IMR-90 (cell line): ENCODE results near the gene SLC44A1. TPM values are rescaled to one million over a fixed set of nuclear protein-coding genes. Genes with fewer than 3 reads are reported as not detected.

ENCODE experiments used
- ATAC-seq: fragments of 200-7000 bp; cut with Tn5 transposase; 2 replicates; pipeline ENCODE4 v1.9.1; 2020; ENCODE audit warnings: low read depth, mild to moderate bottlenecking, moderate library complexity
- BruUV-seq: library from RNA; stranded (reverse); fragments of 400-500 nt; replicated peaks from 2 replicates; lab custom pipeline; 2021; lab: Mats Ljungman, UMichigan
- CTCF ChIA-PET: fragments of 300-600 bp; formaldehyde crosslinking; extraction: SDS; loops from one replicate; lab custom pipeline; 2021; ENCODE audit warnings: antibody characterized with exemption; lab: Yijun Ruan, JAX
- POLR2A ChIA-PET: fragments of 300-600 bp; sonication (Branson Sonifier 250); formaldehyde crosslinking; loops from one replicate; lab custom pipeline; 2022; ENCODE audit warnings: antibody characterized with exemption; ENCODE audit not compliant: unreplicated experiment; lab: Charles Lee
- DNase-seq: peaks from one replicate; pipeline ENCODE4 v3.0.0; 2013
- H2AFZ ChIP-seq: replicated peaks from 2 replicates; pipeline ENCODE3; 2013; ENCODE audit warnings: low read length, mild to moderate bottlenecking; ENCODE audit not compliant: poor library complexity
- H2AK5ac ChIP-seq: 2 replicates; pipeline ENCODE4 v1.6.1; 2013; ENCODE audit warnings: low read depth, low read length, inconsistent platforms
- H2AK9ac ChIP-seq: replicated peaks from 2 replicates; pipeline ENCODE3; 2013; ENCODE audit warnings: mild to moderate bottlenecking, low read depth, low read length, moderate library complexity; ENCODE audit not compliant: poor library complexity
- H2BK120ac ChIP-seq: 2 replicates; pipeline ENCODE4 v1.6.1; 2013; ENCODE audit warnings: low read depth, low read length, inconsistent platforms
- H2BK15ac ChIP-seq: 3 replicates; pipeline ENCODE4 v1.6.1; 2013; ENCODE audit warnings: low read depth, low read length, inconsistent platforms
- H2BK20ac ChIP-seq: 2 replicates; pipeline ENCODE4 v1.6.1; 2013; ENCODE audit warnings: low read depth, mild to moderate bottlenecking, inconsistent platforms, low read length, moderate library complexity
- H2BK5ac ChIP-seq: 2 replicates; pipeline ENCODE4 v1.6.1; 2013; ENCODE audit warnings: mild to moderate bottlenecking, low read depth, low read length, inconsistent platforms; ENCODE audit not compliant: poor library complexity, severe bottlenecking
- H3K14ac ChIP-seq: replicated peaks from 2 replicates; pipeline ENCODE4 v1.6.1; 2013; ENCODE audit warnings: low read depth, low read length, inconsistent platforms
- H3K18ac ChIP-seq: 2 replicates; pipeline ENCODE4 v1.6.1; 2013; ENCODE audit warnings: low read depth, low read length, control low read depth
- H3K23ac ChIP-seq: 2 replicates; pipeline ENCODE4 v1.6.1; 2013; ENCODE audit warnings: low read depth, low read length, inconsistent platforms
- H3K27ac ChIP-seq: 2 replicates; pipeline ENCODE4 v1.5.1; 2013; ENCODE audit warnings: mild to moderate bottlenecking, control low read depth, low read length; ENCODE audit not compliant: insufficient read depth
- H3K27me3 ChIP-seq: 2 replicates; pipeline ENCODE4 v1.6.1; 2013; ENCODE audit warnings: low read length; ENCODE audit not compliant: control insufficient read depth, insufficient read depth
- H3K36me3 ChIP-seq: 2 replicates; pipeline ENCODE4 v1.6.1; 2013; ENCODE audit warnings: low read length, mixed read lengths; ENCODE audit not compliant: control insufficient read depth, insufficient read depth
- H3K4ac ChIP-seq: 2 replicates; pipeline ENCODE4 v1.6.1; 2013; ENCODE audit warnings: low read depth, low read length, inconsistent platforms
- H3K4me1 ChIP-seq: 2 replicates; pipeline ENCODE4 v1.6.1; 2013; ENCODE audit warnings: low read length, mixed read lengths; ENCODE audit not compliant: control insufficient read depth, insufficient read depth
- H3K4me2 ChIP-seq: 2 replicates; pipeline ENCODE4 v1.6.1; 2013; ENCODE audit warnings: low read depth, mild to moderate bottlenecking, control low read depth, low read length, moderate library complexity
- H3K4me3 ChIP-seq: 2 replicates; pipeline ENCODE4 v1.5.1; 2013; ENCODE audit warnings: low read depth, mild to moderate bottlenecking, control low read depth, low read length, moderate library complexity; ENCODE audit not compliant: insufficient read depth
- H3K56ac ChIP-seq: 2 replicates; pipeline ENCODE4 v1.6.1; 2013; ENCODE audit warnings: low read length, inconsistent platforms; ENCODE audit not compliant: insufficient read depth; ENCODE audit errors: extremely low read depth
- H3K79me1 ChIP-seq, 2 experiments: 2 replicates each; pipeline ENCODE4 v1.6.1; 2013; ENCODE audit warnings: low read length in 2 of 2, inconsistent platforms in 1 of 2, low read depth in 1 of 2
- H3K9ac ChIP-seq: 2 replicates; pipeline ENCODE4 v1.6.1; 2013; ENCODE audit warnings: low read depth, low read length, control low read depth
- H3K9me1 ChIP-seq: 2 replicates; pipeline ENCODE4 v1.6.1; 2013; ENCODE audit warnings: low read length, inconsistent platforms; ENCODE audit not compliant: insufficient read depth
- H3K9me3 ChIP-seq: 2 replicates; pipeline ENCODE4 v1.6.1; 2013; ENCODE audit warnings: low read length; ENCODE audit not compliant: control insufficient read depth, insufficient read depth
- H4K20me1 ChIP-seq: 2 replicates; pipeline ENCODE4 v1.6.1; 2013; ENCODE audit warnings: low read length, inconsistent platforms; ENCODE audit not compliant: insufficient read depth
- H4K5ac ChIP-seq: 2 replicates; pipeline ENCODE4 v1.6.1; 2013; ENCODE audit warnings: mild to moderate bottlenecking, low read depth, low read length, control low read depth
- H4K8ac ChIP-seq, 2 experiments: 2 replicates each; pipeline ENCODE4 v1.6.1; 2013; ENCODE audit warnings: low read depth in 2 of 2, low read length in 2 of 2, control low read depth in 1 of 2, inconsistent platforms in 1 of 2
- H4K91ac ChIP-seq: 2 replicates; pipeline ENCODE4 v1.6.1; 2013; ENCODE audit warnings: low read depth, low read length, inconsistent platforms; ENCODE audit not compliant: insufficient read depth
- BHLHE40 ChIP-seq: fragments of 150-350 bp; IDR thresholded peaks from 2 replicates; pipeline ENCODE4 v1.6.1; 2016; ENCODE audit warnings: mild to moderate bottlenecking, low read depth, low read length
- CEBPB ChIP-seq: IDR thresholded peaks from 2 replicates; pipeline ENCODE4 v1.6.1; 2012; ENCODE audit warnings: low read depth, low read length, improper control_type of control experiment
- CHD1 ChIP-seq: IDR thresholded peaks from 2 replicates; pipeline ENCODE4 v1.6.1; 2012; ENCODE audit warnings: low read depth, low read length, improper control_type of control experiment
- FOS ChIP-seq: fragments of 150-350 bp; IDR thresholded peaks from 2 replicates; pipeline ENCODE4 v1.6.1; 2016; ENCODE audit warnings: low read depth, low read length
- MAFK ChIP-seq: IDR thresholded peaks from 2 replicates; pipeline ENCODE4 v1.6.1; 2012; ENCODE audit warnings: low read depth, low read length, improper control_type of control experiment
- MAZ ChIP-seq: IDR thresholded peaks from 2 replicates; pipeline ENCODE4 v1.6.1; 2012; ENCODE audit warnings: low read depth, mild to moderate bottlenecking, low read length, improper control_type of control experiment, moderate library complexity, borderline replicate concordance
- MXI1 ChIP-seq: IDR thresholded peaks from 2 replicates; pipeline ENCODE4 v1.6.1; 2012; ENCODE audit warnings: low read depth, mild to moderate bottlenecking, low read length, moderate library complexity, borderline replicate concordance
- NFE2L2 ChIP-seq: fragments of 150-350 bp; IDR thresholded peaks from 2 replicates; pipeline ENCODE4 v1.6.1; 2016; ENCODE audit warnings: low read depth, mild to moderate bottlenecking, low read length
- POLR2A ChIP-seq: IDR thresholded peaks from 2 replicates; pipeline ENCODE4 v1.6.1; 2012; ENCODE audit warnings: mild to moderate bottlenecking, low read depth, low read length
- RCOR1 ChIP-seq: IDR thresholded peaks from 2 replicates; pipeline ENCODE4 v1.6.1; 2012; ENCODE audit warnings: mild to moderate bottlenecking, low read length, improper control_type of control experiment; ENCODE audit not compliant: insufficient replicate concordance
- RFX5 ChIP-seq: IDR thresholded peaks from 2 replicates; pipeline ENCODE4 v1.8.0; 2012; ENCODE audit warnings: low read depth, mild to moderate bottlenecking, low read length, moderate library complexity
- SMC3 ChIP-seq: fragments of 150-350 bp; IDR thresholded peaks from 2 replicates; pipeline ENCODE4 v1.6.1; 2016; ENCODE audit warnings: low read depth, mild to moderate bottlenecking, antibody characterized with exemption, low read length, moderate library complexity
- USF2 ChIP-seq: fragments of 150-350 bp; IDR thresholded peaks from 2 replicates; pipeline ENCODE4 v1.6.1; 2017; ENCODE audit warnings: mild to moderate bottlenecking, antibody characterized with exemption, low read length, low read depth
- WGBS, 2 experiments: methylation state at CpG; one replicate each; pipeline versions ENCODE4 v1.1.5 to v1.1.7; 2013; ENCODE audit warnings: missing lambda C conversion rate in 2 of 2; ENCODE audit not compliant: insufficient read length in 1 of 2; ENCODE audit errors: extremely low coverage in 2 of 2; 5-methylcytosine and 5-hydroxymethylcytosine counted together
- dilution Hi-C: fragments of 300-500 bp; cut with HindIII; formaldehyde crosslinking; loops from one replicate; pipeline ENCODE4 v1.14.3; 2018; ENCODE audit warnings: low sequenced_read_pairs; ENCODE audit not compliant: unreplicated experiment
- in situ Hi-C: fragments of 300-500 bp; cut with MboI; formaldehyde crosslinking; loops from 3 replicates; pipeline ENCODE4 v1.14.3; 2019; ENCODE audit warnings: low sequenced_read_pairs, inconsistent platforms, mixed read lengths
- intact Hi-C: fragments of 100-400 bp; cut with micrococcal nuclease; formaldehyde crosslinking; loops from 2 replicates; pipeline ENCODE4 v1.10.0; 2022
- polyA plus RNA-seq, 3 experiments: library from polyadenylated mRNA; depleted of rRNA; stranded (reverse); fragments of >200 nt; gene quantifications; 2 replicates each; pipeline ENCODE4 v1.2.3, GENCODE V29; 2012; ENCODE audit warnings: low replicate concordance in 1 of 3
- total RNA-seq: library from RNA; depleted of rRNA; stranded (reverse); fragments of >200 nt; gene quantifications from 2 replicates; pipeline ENCODE4 v1.2.3, GENCODE V29; 2012
- TF ChIP-seq, protein P1 (sequence below): conservative IDR thresholded peaks from 2 replicates; pipeline ENCODE4 v1.5.1; 2012; ENCODE audit warnings: mild to moderate bottlenecking, low read depth, low read length, improper control_type of control experiment

SLC44A1 gene
- total and polyA plus RNA-seq, 2 of the 4 experiments (the other 2 are of a cell fraction) = 5.2 to 21.7 TPM

GRCh38 chr9:105447814-105448812 is 203.7 kb downstream of the SLC44A1 start, which contains the start of gene FSD1L:
Gene FSD1L, plus strand, starts transcription at chr9:105448034. Its CDS starts 187 bp downstream, at chr9:105448221.
- Histone ChIP-seq H3K4me1 (peaks cover 12% of the 10 kb centered on the region), H4K20me1 (peaks cover 16% of the 10 kb centered on the region), H3K36me3 (no peaks in the 10 kb centered on the region), H4K8ac (peak within 1 kb of the TSS; percentile 85 to 96), H3K56ac (peak within 1 kb of the TSS; percentile 46), H3K9me3 (no peaks in the 10 kb centered on the region), H2AFZ (peak within 1 kb of the TSS; percentile 99), H2AK9ac (peak within 1 kb of the TSS; percentile 92), H3K14ac (peak within 1 kb of the TSS; percentile 89), H4K5ac (peak within 1 kb of the TSS; percentile 83), H3K4me3 (peak within 1 kb of the TSS; percentile 83), H3K18ac (peak within 1 kb of the TSS; percentile 87), H3K4ac (peak within 1 kb of the TSS; percentile 93), H3K4me2 (peak within 1 kb of the TSS; percentile 98), H4K91ac (peak within 1 kb of the TSS; percentile 86), H2BK15ac (peak within 1 kb of the TSS; percentile 71; the same call in 1 of the 3 replicates), H3K27ac (peak within 1 kb of the TSS; percentile 83), H2BK20ac (peak within 1 kb of the TSS; percentile 56; the same call in 1 of the 2 replicates), H3K79me1 (peaks cover 10 to 34% of the 10 kb centered on the region in 2 experiments), H2BK120ac (peak within 1 kb of the TSS; percentile 85), H3K27me3 (no peaks in the 10 kb centered on the region), H2AK5ac (peak within 1 kb of the TSS; percentile 75), H3K9me1 (peaks cover 6% of the 10 kb centered on the region; the same call in 1 of the 2 replicates), H3K9ac (peak within 1 kb of the TSS; percentile 86), H3K23ac (peak within 1 kb of the TSS; percentile 67), H2BK5ac (peak within 1 kb of the TSS; percentile 73)
- in situ Hi-C loops = no loop called here
- TSS peak; percentile 26 for BruUV-seq
- POLR2A ChIA-PET = interaction anchor here (0.5 kb wide), 1 partner anchor 1894 kb away, joined by 3 read pairs; no protein-coding TSS in a partner anchor
- ATAC-seq (peak; percentile 89), DNase-seq (peak; percentile 90)
- dilution Hi-C loops = no loop called here
- CTCF ChIA-PET = no interaction called here
- intact Hi-C loops = no loop called here
- WGBS, 2 experiments = 3% methylated on average over 6 of the region's 87 CpGs; no CpG with 5 or more reads in 1 of the 2 experiments
- TF ChIP-seq BHLHE40 (peak; percentile 46; the same call in 1 of the 2 replicates), MXI1 (peak; percentile 91), MAFK (no peak), FOS (no peak), USF2 (no peak), CEBPB (no peak), RCOR1 (no peak), MAZ (peak; percentile 97), CHD1 (no peak), POLR2A (peak; percentile 1), SMC3 (no peak), RFX5 (no peak), NFE2L2 (no peak)
- TF ChIP-seq, protein P1, sequence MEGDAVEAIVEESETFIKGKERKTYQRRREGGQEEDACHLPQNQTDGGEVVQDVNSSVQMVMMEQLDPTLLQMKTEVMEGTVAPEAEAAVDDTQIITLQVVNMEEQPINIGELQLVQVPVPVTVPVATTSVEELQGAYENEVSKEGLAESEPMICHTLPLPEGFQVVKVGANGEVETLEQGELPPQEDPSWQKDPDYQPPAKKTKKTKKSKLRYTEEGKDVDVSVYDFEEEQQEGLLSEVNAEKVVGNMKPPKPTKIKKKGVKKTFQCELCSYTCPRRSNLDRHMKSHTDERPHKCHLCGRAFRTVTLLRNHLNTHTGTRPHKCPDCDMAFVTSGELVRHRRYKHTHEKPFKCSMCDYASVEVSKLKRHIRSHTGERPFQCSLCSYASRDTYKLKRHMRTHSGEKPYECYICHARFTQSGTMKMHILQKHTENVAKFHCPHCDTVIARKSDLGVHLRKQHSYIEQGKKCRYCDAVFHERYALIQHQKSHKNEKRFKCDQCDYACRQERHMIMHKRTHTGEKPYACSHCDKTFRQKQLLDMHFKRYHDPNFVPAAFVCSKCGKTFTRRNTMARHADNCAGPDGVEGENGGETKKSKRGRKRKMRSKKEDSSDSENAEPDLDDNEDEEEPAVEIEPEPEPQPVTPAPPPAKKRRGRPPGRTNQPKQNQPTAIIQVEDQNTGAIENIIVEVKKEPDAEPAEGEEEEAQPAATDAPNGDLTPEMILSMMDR = peak; percentile 25
